ENCODE data around the gene B4GALNT1. TPM values are rescaled to one million over a fixed set of nuclear protein-coding genes. Genes with fewer than 3 reads are reported as not detected.

B4GALNT1 gene
- total and polyA plus RNA-seq, 2 of the 13 experiments (the other 11 are each of a cell fraction or from before 2014, with no cell fraction given) = 4.5 to 5.4 TPM

DNA sequence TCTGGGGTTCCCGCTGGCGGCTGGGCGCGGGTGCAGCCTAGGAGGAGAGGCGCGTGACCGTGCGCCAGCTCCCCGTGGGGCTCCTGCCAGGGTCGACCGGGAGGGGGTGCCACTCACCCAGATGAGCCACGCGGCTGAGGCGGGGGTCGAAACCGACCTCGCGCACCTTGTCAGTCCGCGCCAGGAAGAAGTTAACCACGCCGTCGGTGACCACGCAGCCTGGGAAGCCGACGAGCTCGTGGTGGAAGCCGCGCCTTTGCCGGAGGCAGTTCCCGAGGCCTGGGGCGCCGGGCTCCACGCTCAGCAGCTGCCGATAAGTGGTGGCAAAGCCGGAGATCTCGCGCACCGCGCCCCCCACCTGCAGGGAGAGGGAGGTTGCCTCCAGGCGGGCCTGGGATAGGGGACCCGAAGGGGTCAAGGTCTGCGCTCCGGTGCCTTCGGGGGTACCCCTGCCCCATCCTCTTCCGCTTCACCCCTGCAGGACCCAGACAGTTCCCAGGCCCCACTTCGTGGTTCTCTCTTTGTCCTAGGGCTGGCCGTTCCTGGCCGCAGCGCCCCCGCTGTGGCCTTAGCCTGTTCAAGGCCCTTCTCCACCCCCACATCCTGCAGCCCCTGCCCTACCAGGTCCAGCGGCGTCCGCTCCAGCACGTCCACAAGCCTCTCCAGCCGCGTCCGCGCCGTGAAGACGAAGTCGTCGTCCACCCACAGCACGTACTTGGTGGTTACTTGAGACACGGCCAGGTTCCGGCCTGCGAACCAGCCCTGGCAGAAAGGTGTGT lies 5.3 kb downstream of the B4GALNT1 start (continued):
- TF ChIP-seq PAF1 (CRISPR knock-in tag; IDR thresholded peaks at IDR 0.05) = no peak
- TF ChIP-seq ZBTB33 (CRISPR knock-in tag; IDR thresholded peaks at IDR 0.05) = peak; percentile 53; the same call in 1 of the 2 replicates
- no peak for TF ChIP-seq TEAD2 (CRISPR knock-in tag; IDR thresholded peaks at IDR 0.05)
- TF ChIP-seq RBFOX2 (IDR thresholded peaks at IDR 0.05; ENCODE audit: low read depth, low read length) = 0 out of 2 replicates have a peak, but pooled peaks have one; percentile 25
- no peak for TF ChIP-seq ZNF512B (CRISPR knock-in tag; IDR thresholded peaks at IDR 0.05; ENCODE audit: borderline replicate concordance)

GRCh38 chr12:57626921-57627445 lies 6.0 kb downstream of the B4GALNT1 start:
- BruUV-seq (replicated peaks) = no TSS peak

More at GRCh38 chr12:57626921-57627445, 6.0 kb downstream of the B4GALNT1 start:
- Histone ChIP-seq H3K9me3 (ENCODE audit: low read length) (no peaks in the 10 kb centered on the region), H3K4me1 (ENCODE audit: insufficient read depth, low read length) (peaks cover 29% of the 10 kb centered on the region), H3K4me3 (replicated peaks in 1 of 3; ENCODE audit: insufficient read depth in 1 of 3, low read depth in 2 of 3, low read length in 3 of 3) (no peak overlapping the region), H3K27ac (ENCODE audit: extremely low read length, insufficient read depth, low read length) (no peak overlapping the region), H2AFZ (ENCODE audit: low read length) (no peak overlapping the region), H3K79me2 (ENCODE audit: insufficient read depth, low read length) (no peaks in the 10 kb centered on the region), H3K4me2 (ENCODE audit: low read depth, low read length) (no peak overlapping the region), H3K9ac (ENCODE audit: insufficient read depth, low read depth, low read length) (no peak overlapping the region), H3K36me3 (replicated peaks in 1 of 2; ENCODE audit: control insufficient read depth in 1 of 2, insufficient read depth in 2 of 2, low read length in 2 of 2) (0 out of 5 replicates have a peak, but pooled peaks cover 0 to 3% of the 10 kb centered on the region in 2 experiments), H4K20me1 (ENCODE audit: insufficient read depth, low read length) (no peaks in the 10 kb centered on the region), H3K27me3 (ENCODE audit: control insufficient read depth in 1 of 2, insufficient read depth in 2 of 2, low read length in 2 of 2) (peaks cover 0 to 20% of the 10 kb centered on the region in 2 experiments; a peak in 1 of 5 replicates)
- CTCF ChIA-PET (ENCODE audit: low intra/inter-chr PET ratio, low total read pairs) = no interaction called here
- intact Hi-C loops (cut with micrococcal nuclease; ENCODE audit: unreplicated experiment) = no loop called here
- WGBS (ENCODE audit: low lambda C conversion rate) = 87% methylated on average over 9 of the region's 9 CpGs
- in situ Hi-C loops (cut with HindIII; ENCODE audit: extremely low pct_ligation_motif_present, low pct_unique_long_range_greater_than_20kb) = no loop called here
- no peak for DNase-seq (ENCODE audit: low spot score)
- TF ChIP-seq FOXO4 (CRISPR knock-in tag; conservative IDR thresholded peaks at IDR 0.05) (0 out of 2 replicates have a peak, but pooled peaks have one; percentile 3), SSRP1 (CRISPR knock-in tag; IDR thresholded peaks at IDR 0.05) (no peak), ZFP41 (CRISPR knock-in tag; IDR thresholded peaks at IDR 0.05; ENCODE audit: borderline replicate concordance) (no peak), ATAD3A (CRISPR knock-in tag; IDR thresholded peaks at IDR 0.05) (no peak)
- TF ChIP-seq, protein P1, sequence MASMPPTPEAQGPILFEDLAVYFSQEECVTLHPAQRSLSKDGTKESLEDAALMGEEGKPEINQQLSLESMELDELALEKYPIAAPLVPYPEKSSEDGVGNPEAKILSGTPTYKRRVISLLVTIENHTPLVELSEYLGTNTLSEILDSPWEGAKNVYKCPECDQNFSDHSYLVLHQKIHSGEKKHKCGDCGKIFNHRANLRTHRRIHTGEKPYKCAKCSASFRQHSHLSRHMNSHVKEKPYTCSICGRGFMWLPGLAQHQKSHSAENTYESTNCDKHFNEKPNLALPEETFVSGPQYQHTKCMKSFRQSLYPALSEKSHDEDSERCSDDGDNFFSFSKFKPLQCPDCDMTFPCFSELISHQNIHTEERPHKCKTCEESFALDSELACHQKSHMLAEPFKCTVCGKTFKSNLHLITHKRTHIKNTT (CRISPR knock-in tag; IDR thresholded peaks at IDR 0.05) = no peak
- ATAC-seq = no peak
- no peak for FAIRE-seq
- POLR2A ChIA-PET = no interaction called here
